Activated gamma-delta T cell (primary cell): ENCODE data around the gene NXNL1.
A peak's percentile ranks its signal among the peaks of the same experiment; 100 is the strongest.
"Not testable (repeated sequence)": the region's sequence is repeated elsewhere in the genome, so short reads cannot be mapped to it uniquely, and the experiment has no call there.

Experiments
- DNase-seq: peaks from one replicate; lab custom pipeline; 2025; lab: John Stamatoyannopoulos, UW
- total RNA-seq, 2 donors: gene quantifications; one replicate each; lab custom pipeline; 2026; lab: John Stamatoyannopoulos, UW

NXNL1 gene
- total RNA-seq: 0 reads per million in 2 donors

GRCh38 chr19:17460372-17461230 is at the start of gene NXNL1:
Gene NXNL1 (minus strand): TSS chr19:17460926. CDS start chr19:17460869, 57 bp downstream.
- no peak for DNase-seq

GRCh38 chr19:17508558-17508933 is 47.8 kb upstream of the NXNL1 start:
- not testable (repeated sequence) for DNase-seq

- DNase-seq: no peak
Observed at GRCh38 chr19:17506745-17507144, 46.0 kb upstream of the NXNL1 start.

GRCh38 chr19:17505223-17505622 is 44.5 kb upstream of the NXNL1 start:
- no peak for DNase-seq

- no peak for DNase-seq
Observed at GRCh38 chr19:17504456-17504855, 43.7 kb upstream of the NXNL1 start.

- DNase-seq: no peak
Observed at GRCh38 chr19:17504030-17504429, 43.3 kb upstream of the NXNL1 start.

GRCh38 chr19:17503240-17503639 is 42.5 kb upstream of the NXNL1 start:
- DNase-seq: no peak

GRCh38 chr19:17500447-17501198 is 39.9 kb upstream of the NXNL1 start:
- no peak for DNase-seq

GRCh38 chr19:17499648-17500446 is 39.1 kb upstream of the NXNL1 start:
- no peak for DNase-seq

GRCh38 chr19:17499025-17499424 is 38.3 kb upstream of the NXNL1 start:
- DNase-seq: not testable (repeated sequence)

- no peak for DNase-seq
Observed at GRCh38 chr19:17497149-17497798, 36.5 kb upstream of the NXNL1 start.

GRCh38 chr19:17496337-17496997 is 35.7 kb upstream of the NXNL1 start:
- no peak for DNase-seq

GRCh38 chr19:17495639-17496296 is 35.0 kb upstream of the NXNL1 start:
- no peak for DNase-seq

- DNase-seq: no peak
Observed at GRCh38 chr19:17491287-17491686, 30.6 kb upstream of the NXNL1 start.

- DNase-seq: no peak
Observed at GRCh38 chr19:17490411-17490810, 29.7 kb upstream of the NXNL1 start.

- no peak for DNase-seq
Observed at GRCh38 chr19:17489392-17490030, 28.8 kb upstream of the NXNL1 start.

- DNase-seq: peak; percentile 39
Observed at GRCh38 chr19:17488593-17489391, 28.1 kb upstream of the NXNL1 start.

GRCh38 chr19:17487284-17488121 is 26.8 kb upstream of the NXNL1 start:
- DNase-seq: no peak
